Measurements from ENCODE around the gene MYMK.

DNA sequence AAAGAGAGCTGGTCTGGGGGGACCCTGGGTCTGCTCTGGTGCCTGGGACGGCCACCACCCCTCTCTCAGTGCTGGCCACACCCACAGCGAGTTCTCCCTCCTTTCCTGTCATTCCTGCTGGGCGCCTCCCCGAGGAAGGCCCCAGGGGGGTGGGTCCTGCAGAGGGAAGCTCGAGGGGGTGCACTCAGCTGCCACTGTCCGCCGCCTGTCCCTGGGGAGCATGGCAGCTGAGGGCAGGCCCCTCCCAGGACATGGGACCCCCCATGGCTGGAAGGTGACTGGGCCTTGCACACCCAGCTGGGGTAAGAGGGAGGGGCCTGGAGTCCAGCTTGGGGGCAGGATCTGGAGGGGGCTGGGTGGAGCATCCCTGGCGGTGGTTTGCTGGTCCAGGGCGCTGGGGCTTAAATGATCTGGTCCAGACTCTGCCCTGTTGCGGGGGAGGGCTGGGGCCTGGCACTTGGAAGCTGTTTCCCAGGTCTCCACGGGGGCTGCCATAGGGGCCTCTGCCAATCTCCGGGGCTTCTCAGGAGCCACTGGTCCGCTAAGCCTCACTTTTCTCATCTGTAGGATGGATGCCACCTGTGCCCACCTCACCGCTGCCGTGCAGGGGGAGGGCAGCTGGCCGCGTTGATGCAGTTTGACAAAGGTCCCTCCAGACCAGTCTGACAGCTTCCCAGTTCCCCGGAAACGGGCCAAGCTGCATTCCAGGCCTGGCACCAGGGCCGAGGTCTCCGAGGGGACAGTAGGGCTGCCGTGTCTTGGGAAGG is 39.9 kb downstream of the MYMK start:
- no peak for TF ChIP-seq POLR2A (IDR thresholded peaks at IDR 0.05)
- TF ChIP-seq POLR2AphosphoS5 (IDR thresholded peaks at IDR 0.05): no peak
- TF ChIP-seq, protein P1, sequence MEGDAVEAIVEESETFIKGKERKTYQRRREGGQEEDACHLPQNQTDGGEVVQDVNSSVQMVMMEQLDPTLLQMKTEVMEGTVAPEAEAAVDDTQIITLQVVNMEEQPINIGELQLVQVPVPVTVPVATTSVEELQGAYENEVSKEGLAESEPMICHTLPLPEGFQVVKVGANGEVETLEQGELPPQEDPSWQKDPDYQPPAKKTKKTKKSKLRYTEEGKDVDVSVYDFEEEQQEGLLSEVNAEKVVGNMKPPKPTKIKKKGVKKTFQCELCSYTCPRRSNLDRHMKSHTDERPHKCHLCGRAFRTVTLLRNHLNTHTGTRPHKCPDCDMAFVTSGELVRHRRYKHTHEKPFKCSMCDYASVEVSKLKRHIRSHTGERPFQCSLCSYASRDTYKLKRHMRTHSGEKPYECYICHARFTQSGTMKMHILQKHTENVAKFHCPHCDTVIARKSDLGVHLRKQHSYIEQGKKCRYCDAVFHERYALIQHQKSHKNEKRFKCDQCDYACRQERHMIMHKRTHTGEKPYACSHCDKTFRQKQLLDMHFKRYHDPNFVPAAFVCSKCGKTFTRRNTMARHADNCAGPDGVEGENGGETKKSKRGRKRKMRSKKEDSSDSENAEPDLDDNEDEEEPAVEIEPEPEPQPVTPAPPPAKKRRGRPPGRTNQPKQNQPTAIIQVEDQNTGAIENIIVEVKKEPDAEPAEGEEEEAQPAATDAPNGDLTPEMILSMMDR (IDR thresholded peaks at IDR 0.05): no peak
- no peak for TF ChIP-seq EP300 (IDR thresholded peaks at IDR 0.05)

All from stomach (tissue), 4 donors.